Motor neuron (in vitro differentiated cells): ENCODE measurements around the gene INHBC. TPM values are rescaled to one million over a fixed set of nuclear protein-coding genes. Genes with fewer than 3 reads are reported as not detected.

Source experiments
- total RNA-seq, 8 experiments: library from RNA; unstranded; fragments of 300-600 nt; gene quantifications; 2 replicates each; pipeline versions ENCODE4 v1.2.3 to v1.2.4, GENCODE V29; 2022

INHBC gene
- total RNA-seq, 8 experiments from 2014 or later = 0.14 to 0.85 (median 0.22) TPM

Other genes with a start within 250 kb of the INHBC start
- gene NXPH4, start 218.0 kb upstream of the INHBC start, total RNA-seq = 10 to 100 TPM in 5 of 8 experiments, 1 to 10 TPM in 1, under 1 TPM in 2; 0.36 to 16.3 (median 10.7) TPM
- 100 to 1,000 TPM in 5 of 8 experiments, 10 to 100 TPM in 3; 72.9 to 187 (median 120) TPM for gene SHMT2, start 205.1 kb upstream of the INHBC start, total RNA-seq
- gene STAC3, start 183.6 kb upstream of the INHBC start, total RNA-seq = 1 to 10 TPM in 6 of 8 experiments, under 1 TPM in 2; 0.87 to 4.8 (median 1.5) TPM
- gene R3HDM2, start 3.7 kb upstream of the INHBC start, total RNA-seq = 10 to 100 TPM; 14.7 to 75.2 (median 31.6) TPM
- 10 to 100 TPM in 2 of 8 experiments, 1 to 10 TPM in 3, under 1 TPM in 3; 0.41 to 19.9 (median 2.6) TPM for gene INHBE, start 20.5 kb downstream of the INHBC start, total RNA-seq
- 1 to 10 TPM in 7 of 8 experiments, under 1 TPM in 1; 0.66 to 8.3 (median 3.2) TPM for gene GLI1, start 25.0 kb downstream of the INHBC start, total RNA-seq
- gene ARHGAP9, start 45.1 kb downstream of the INHBC start, total RNA-seq = 1 to 10 TPM in 5 of 8 experiments, under 1 TPM in 3; 0.45 to 6.2 (median 2.0) TPM
- 100 to 1,000 TPM; 133 to 437 (median 224) TPM for gene MARS1, start 53.3 kb downstream of the INHBC start, total RNA-seq
- 100 to 1,000 TPM in 5 of 8 experiments, 10 to 100 TPM in 3; 31.9 to 244 (median 136) TPM for gene DDIT3, start 85.7 kb downstream of the INHBC start, total RNA-seq
- gene MBD6, start 88.0 kb downstream of the INHBC start, total RNA-seq = 10 to 100 TPM in 4 of 8 experiments, 1 to 10 TPM in 4; 5.5 to 37.5 (median 9.7) TPM
- gene DCTN2, start 112.4 kb downstream of the INHBC start, total RNA-seq = 100 to 1,000 TPM; 104 to 184 (median 161) TPM
- 100 to 1,000 TPM in 1 of 8 experiments, 10 to 100 TPM in 4, 1 to 10 TPM in 2, under 1 TPM in 1; 0.91 to 111 (median 60.5) TPM for gene KIF5A, start 115.3 kb downstream of the INHBC start, total RNA-seq
- 10 to 100 TPM; 12.5 to 29.4 (median 21.4) TPM for gene PIP4K2C, start 156.4 kb downstream of the INHBC start, total RNA-seq
- 10 to 100 TPM in 7 of 8 experiments, 1 to 10 TPM in 1; 2.8 to 79.9 (median 62.7) TPM for gene DTX3, start 170.0 kb downstream of the INHBC start, total RNA-seq
- 10 to 100 TPM; 16.1 to 28.5 (median 17.9) TPM for gene ARHGEF25, start 176.7 kb downstream of the INHBC start, total RNA-seq
- gene B4GALNT1, start 198.4 kb downstream of the INHBC start, total RNA-seq = 10 to 100 TPM in 5 of 8 experiments, 1 to 10 TPM in 1, under 1 TPM in 2; 0.61 to 34.3 (median 19.4) TPM